GM21576 (cell line): ENCODE data around the gene MATR3.

Source experiments
- ATAC-seq: cut with Tn5 transposase; IDR thresholded peaks from one replicate; pipeline ENCODE4 v1.9.1; 2021; ENCODE audit warnings: mild to moderate bottlenecking, moderate library complexity; ENCODE audit not compliant: unreplicated experiment

The MATR3 gene

DNA sequence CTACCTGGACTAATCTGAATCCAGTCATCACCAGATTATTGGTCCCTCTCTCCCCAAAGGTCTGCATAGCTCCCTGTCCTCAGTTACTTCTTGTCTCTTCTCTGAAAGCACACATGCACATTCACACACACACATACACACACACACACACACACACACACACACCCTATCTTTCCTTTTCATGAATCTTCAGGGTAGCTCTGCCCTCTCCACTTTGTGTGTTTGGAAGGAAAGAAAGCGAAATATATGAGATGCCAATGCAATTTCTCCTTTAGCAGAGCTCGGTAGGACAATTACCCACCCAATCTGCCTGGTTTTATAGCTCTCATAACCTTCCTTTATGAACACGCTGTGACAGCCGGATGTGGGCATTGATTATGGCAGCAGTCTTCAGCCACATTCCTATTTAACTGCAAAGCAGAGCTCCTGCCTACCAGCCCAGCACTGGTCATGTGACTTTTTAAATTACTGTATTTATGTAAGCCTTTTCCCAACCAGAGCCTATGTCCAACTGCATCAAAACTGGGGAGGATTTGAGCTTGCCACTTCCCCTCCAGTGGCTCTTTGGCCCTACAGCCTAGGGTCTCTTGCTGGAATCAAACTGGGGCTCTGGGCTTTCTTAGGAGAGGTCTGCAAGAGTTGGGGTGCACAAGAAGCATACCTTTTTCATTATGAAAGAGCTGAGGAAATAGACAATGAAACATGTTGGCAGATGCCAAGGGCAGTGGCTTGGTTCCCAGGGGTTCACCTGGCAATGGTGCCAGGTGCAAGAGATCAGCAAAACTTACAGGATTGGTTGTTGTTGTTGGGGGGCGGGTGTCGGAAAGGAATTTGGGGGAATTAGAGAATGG lies 20.8 kb upstream of the MATR3 start:
- ATAC-seq = no peak

DNA sequence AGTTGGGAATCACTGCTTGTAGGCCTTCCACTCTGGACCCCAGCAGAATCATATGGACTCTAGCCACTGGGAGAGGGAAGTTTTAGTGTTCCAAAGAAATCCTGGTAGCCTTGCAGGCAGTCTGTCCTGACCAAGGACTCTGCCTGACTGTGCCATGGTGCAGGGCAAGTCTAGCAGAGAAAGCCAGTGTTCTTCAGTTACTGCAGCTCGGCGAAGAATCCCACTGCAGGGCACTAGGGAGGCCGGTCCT lies 20.3 kb upstream of the MATR3 start:
- no peak for ATAC-seq

DNA sequence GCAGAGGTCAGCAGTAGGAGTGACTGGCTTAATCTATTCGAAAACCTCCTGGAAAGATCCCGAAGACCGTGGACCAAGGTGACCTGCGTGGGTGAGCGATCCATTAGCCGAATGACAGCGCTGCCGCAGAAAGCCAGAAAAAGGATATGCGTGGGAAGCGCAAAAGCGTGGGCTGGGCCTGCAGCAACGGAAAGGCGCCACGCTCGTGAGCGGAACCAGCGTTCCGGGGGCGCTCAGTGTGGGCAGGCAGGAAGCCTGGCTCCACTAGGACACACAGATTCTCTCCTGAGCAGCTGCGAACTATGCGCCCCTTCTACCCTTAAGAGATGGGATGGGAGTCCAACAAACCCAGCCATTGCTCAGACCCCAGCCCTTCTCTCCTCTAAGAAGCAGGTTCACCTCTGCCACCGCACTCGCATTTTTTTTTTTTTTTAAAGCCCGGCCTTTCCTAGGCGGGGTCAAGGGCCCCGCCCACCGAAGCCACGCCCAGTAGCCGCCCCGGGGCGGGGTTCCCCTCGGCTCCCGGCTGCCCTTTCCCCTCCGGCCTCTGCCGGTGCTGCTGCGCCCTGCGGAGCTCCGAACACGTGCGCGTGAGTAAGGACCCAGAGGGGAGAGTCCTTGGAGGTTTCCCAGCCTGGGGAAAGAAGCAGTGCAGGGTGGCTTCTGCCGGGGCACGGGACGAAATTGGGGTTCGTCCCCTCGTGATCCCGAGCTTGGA lies 19.8 kb upstream of the MATR3 start:
- ATAC-seq = peak; percentile 76

DNA sequence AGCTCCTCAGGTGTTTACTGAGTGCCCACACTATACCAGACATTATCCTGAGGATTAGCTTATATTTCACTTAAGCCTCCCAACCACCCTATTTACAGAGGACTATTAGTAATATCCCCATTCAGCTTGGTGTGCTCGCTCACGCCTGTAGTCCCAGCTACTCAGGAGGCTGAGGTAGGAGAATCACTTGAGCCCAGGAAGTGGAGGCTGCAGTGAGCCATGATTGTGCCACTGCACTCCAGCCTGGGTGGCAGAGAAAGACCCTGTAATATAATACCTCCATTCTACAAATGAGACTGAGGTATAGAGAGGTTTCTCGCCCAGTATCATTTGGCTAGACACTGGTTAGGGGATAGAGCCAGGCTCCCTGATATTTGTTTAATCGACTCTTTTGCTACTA lies 18.0 kb upstream of the MATR3 start:
- no peak for ATAC-seq

DNA sequence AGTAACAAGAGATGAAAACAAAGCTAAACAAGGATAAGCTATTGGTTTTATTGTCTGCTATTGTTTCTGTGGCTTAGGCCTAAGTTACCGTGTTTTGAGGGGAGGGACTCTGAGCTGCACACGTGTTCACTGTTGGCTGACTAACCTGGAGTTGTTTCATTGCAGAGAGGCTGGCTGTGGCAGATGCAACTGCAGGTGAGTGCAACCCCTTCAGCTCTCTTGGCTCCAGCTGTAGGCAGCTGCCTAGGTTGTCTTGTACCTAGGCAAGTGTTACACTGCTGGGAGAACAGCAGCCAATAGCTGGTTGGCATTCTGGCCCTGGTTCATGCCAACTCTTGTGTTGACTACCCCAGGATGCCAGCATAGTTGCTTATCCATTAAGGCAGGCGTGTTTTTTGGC lies 17.6 kb upstream of the MATR3 start:
- no peak for ATAC-seq

DNA sequence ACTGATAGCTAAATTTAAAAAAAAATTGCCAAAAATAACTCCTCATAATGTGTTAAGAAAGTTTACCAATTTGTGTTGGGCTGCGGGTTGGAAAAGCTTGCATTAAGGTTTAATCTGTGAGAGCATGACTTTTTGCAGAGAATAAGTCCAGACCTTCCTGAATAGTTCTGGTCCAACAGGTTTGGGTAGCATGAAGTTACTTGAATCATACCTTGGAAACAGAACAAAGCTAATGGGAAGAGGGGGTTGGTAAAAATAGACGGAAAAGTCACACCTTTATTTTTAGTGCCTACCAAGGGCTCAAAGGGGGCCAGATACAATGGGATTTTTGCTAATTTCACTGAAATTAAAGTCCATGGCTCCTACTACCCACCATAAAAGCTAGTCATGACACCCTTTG lies 17.1 kb upstream of the MATR3 start:
- no peak for ATAC-seq

DNA sequence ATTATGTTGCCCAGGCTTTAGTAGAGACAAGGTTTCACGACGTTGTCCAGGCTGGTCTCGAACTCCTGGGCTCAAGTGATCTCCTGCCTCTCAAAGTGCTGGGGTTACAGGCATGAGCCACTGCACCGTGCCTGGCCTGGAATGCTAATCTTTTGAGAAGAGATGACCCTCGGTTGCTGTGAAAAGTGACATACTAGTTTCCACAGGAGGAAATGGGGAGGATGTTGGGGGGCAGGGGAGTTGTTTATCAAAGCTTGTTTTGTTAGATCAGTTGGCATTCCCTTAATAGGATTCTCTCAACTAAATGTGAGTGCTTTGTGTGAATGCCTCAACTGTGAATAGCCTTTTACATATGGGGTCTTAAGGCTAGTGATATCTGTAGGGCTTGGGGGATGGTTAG lies 16.4 kb upstream of the MATR3 start:
- ATAC-seq = no peak

DNA sequence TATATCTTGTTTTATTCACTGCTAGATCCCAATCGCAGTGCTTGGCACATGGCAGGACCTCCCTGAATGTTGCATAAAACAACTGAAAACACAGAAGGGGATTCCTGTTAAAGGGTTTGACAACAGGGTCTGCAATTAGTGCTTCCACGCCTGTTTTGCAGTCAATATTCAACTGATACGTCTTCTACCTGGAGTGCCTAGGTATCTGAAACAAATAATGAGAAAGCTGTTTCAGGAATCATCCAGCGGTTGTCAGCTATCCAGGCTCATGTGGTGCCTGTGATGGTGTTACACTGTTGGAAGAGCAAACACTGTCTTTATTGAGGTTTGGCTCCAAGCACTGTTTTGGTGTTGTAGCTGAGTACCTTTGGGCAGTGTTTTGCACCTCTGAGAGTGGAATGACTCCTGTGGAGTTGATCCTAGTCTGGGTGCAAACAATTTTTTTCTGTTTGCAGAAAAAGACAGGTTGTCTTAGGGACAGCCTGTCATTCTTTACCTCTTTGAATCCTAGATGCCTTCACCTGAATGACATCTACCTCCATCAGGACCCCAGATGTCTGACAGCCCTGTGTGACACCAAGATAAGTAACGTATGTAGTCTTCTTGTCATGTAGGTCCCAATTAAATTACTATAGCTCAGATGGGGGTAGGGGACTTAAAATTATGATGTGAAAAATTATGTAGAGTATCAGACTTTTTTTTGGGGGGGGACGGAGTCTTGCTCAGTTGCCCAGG lies 14.8 kb upstream of the MATR3 start:
- ATAC-seq = no peak

DNA sequence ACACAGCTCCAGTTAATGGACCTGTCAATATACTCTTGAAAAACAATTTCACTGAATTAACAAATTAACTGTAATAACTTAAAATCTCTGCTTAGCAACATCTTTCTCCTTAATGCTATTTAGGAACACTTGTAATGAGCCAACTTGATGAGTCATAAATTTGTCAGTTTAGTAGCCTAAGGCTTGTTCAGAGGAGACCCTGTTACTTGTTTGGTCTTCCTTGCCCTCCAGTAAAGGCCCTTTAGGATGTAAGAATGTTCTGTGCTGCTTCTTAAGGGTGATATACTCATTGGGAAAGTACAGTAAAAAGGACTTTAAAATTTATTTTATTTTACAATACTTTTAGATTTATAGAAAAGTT lies 11.4 kb upstream of the MATR3 start:
- ATAC-seq = no peak

DNA sequence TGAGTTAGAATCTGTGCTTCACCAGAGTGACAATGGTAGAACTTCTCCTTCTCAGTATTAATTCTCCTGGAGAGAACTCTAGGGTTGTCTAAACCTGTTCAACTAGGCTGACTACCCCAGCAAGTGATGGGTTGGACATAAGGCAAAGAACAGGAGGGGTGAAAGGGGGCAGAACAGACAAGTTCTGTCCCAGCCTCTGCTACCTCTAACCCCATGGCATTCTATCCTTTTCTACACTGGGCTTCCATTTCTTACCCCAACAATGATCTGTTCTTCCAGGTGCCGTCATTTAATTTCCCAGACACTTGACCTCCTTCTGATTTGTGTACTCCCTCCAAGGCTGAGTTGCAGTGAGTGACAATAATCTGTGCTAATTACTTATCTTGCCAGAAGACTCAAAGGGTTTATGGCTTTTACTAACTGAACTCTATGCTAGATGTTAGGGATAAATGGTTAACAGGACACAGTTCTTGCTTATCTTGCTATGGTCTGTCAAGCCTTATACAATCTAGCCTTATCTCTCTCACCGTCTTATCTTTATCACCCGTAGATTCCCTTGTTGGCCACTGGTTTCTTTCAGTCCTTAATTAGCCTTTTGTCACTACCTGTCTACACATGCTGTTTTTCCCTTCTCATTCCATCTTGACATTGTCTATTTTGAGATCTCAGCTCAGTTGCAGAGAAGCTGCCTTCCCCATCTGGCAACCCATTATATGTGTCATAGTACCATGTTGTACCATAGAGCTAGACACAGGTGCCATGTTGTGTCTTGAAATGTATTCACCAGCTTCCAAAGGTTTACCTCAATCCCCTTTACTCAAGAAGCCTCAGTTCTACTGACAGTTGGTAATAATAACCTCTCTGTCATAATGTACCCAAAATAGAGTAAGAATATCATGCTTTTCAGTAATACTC lies 10.0 kb upstream of the MATR3 start:
- no peak for ATAC-seq

DNA sequence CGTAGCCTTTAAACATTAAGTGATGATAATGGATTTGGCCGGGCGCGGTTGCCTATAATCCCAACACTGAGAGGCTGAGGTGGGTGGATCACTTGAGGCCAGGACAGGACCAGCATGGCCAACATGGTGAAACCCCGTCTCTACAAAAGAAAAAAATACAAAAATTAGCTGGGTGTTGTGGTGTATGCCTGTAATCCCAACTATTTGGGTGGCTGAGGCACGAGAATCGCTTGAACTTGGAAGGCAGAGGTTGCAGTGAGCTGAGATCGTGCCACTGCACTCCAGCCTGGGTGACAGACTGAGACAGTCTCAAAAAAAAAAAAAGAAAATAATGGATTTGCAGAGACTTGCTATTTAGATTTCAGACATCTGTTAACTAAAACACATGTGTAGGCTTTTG lies 9.2 kb upstream of the MATR3 start:
- ATAC-seq = no peak

DNA sequence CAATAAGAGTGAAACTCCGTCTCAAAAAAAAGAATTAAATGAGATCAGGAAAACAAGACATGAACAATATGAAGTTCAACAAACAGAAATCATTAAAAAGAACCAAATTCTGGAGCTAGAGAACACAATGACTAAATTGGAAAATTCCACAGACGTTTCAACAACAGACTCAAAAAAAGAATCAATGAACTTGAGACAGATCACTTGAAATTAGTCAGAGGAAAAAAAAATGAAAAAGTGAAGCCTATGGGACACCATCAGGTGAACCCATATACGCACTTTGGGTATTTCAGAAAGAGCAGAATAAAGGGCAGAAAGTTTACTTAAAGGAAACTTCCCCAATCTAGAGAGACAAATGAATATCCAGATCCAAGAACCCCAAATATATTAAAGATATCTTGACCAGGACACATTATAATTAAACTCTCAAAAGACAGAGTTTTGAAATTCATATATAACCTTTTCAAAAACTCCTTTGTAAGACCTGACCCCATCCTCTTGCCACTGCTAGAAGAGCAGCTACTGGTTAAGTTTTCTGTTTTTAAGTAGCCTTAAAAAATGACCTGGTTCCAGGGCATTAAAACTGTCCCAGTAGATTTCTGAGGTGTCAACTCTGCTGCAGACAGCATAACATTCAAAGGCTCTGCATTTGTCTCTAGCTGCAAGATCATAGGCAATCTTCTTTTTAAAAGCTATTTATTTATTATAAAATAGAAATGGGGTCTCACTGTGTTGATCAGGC lies 7.7 kb upstream of the MATR3 start:
- no peak for ATAC-seq

DNA sequence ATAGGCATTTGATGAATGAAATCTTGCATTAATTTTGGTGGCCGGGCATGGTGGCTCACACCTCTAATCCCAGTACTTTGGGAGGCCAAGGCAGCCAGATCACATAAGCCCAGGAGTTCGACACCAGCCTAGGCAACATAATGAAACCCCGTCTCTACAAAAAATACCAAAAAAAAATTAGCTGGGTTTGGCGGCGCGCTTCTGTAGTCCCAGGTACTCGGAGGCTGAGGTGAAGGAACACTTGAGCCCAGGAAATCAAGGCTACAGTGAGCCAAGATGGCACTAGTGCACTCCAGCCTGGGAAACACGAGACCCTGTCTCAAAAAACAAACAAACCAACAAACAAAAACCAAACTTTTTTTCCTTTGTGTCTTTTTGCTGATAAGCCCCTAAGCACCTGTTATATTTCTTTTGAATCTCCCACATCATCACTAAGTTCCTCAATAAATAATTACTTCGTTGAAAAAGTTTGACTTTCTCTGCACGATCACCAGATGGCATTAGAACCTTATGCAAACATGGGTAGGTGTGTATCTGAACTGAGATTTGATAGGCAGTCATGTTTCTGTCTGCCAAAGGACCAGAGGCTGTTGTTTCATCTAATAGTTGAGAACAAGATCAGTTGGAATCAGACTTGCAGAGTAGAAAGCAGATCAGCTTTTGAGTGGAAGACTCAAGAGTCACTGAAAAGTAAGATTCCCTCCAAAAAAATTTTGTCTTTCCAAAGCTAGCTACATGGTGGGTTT lies 5.5 kb upstream of the MATR3 start:
- ATAC-seq = no peak

DNA sequence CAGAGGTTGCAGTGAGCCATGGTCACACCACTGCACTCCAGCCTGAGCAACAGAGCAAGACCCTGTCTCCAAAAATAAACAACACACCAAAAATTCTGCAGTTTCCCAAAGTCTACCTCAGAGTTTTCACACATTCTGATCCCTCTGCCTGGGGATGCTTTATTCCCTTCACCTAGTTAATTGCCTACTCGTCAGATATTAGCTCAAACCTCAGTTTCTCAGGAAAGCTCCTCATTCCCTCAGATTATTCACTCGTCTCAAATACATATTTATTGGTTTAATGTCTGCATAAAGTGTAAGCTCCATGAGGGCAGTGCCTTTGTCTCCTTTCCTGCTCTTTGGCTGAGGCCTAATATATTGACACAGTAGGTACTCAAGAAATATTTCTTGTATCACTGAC lies 2.5 kb upstream of the MATR3 start:
- ATAC-seq = no peak

DNA sequence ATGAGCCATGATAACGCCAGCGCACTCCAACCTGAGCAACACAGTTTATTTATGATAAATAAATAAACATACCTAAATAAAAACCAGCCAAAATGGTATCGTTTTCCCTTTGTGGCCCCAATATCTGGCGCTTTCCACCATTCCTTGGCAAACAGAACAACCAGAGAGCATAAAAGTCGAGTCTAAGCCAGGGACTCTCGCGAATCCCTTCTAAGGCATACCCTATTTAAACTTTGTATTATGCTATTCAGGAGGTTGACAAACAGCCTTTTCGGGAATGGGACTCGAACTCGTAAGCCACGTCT lies 386 bp upstream of the MATR3 start:
- ATAC-seq = no peak

DNA sequence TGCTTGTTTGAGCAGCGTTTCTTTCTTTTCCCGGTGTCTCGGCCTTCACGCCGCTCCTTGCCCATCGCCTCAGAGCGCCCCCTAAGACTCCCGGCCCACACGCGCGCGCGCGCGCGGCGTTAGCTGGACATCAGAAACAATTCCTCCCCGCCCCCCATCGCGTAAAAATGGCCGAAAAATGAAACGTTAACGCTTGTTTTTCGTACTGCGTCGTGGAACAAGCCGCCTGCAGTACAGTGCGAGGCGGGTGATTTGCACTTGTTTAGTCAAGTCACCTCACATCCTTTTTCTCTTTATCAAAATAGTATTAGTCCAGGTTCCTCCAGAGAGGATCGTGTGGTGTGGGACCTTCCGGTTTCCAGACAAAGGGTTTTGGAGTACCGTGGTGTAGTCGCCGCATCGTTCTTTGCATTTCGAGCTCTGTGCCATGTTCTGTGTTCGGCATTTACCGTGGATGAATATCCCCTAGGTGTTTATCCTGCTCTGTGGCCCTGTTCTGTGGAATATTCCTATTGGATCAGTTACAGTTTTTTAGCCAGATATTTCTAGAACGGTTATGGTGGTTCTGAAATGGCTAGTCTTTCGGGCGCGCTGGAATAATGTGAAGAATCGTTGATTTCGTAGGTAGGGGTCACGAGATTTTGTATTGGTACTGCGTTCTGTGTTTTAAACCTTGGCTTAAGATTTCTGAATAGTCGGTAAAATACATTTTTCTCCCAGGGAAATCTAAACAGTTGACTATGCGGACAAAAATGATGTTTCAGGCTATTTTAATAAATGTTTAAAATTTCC lies 1.0 kb downstream of the MATR3 start:
- ATAC-seq = no peak

DNA sequence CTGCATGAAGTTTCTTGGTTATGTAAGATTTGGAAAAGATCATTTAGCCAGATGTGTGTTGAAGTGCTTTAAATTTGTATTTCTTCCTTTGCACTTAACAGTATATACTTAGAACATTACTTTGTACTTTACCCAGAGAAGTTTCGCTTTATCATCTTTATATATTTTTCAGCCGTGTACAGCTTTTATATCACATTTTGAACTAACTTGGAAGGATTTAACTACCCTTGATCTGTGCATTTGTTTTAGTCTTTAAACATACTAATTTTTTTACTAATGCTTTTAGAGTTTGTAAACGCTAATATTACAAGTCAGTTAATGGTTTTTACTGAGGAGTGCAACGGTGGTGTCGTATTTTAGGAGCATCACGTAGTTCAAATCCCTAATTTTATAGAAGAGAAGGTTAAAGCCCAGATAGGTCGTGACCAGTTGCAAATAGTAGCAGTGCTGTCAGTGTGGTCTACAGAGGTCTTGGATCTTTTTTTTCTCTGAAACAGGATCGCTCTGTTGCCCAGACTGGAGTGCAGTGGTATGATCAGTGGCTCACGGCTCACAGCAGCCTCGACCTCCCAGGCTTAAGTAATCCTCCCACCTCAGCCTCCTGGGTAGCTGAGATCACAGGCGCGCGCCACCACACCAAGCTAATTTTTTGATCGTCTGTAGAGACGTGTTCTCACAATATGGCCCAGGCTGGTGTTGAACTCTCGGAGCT lies 2.0 kb downstream of the MATR3 start:
- ATAC-seq = no peak

DNA sequence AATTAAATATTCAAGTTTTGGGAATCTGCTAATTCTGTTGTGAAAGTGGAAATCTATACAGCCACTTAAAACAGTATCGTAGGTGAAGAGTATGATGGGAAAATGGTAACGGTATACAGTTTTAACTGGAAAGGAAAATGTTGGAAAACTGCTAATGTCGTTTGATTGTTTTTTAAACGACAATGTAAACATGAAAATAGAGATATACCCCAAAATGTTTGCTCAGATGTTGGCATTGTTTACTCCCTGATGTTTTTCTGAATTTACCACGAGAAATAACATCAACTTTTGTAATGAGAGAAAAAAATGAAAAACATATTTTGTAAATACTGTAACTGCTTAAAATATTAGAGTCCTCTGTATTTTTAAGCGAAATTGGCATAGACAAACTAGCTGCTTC lies 2.7 kb downstream of the MATR3 start:
- no peak for ATAC-seq
